Stimulated activated CD8-positive, alpha-beta memory T cell treated with anti-CD3 and anti-CD28 coated beads, Interleukin-4, amount 100 ng/mL, for 1 hour (primary cell): ENCODE data around the gene CLOCK.

Experiments
- DNase-seq, 2 donors: peaks; one replicate each; pipeline ENCODE4 v3.0.0-alpha.2; 2020; ENCODE audit warnings: low read depth in 2 of 2, low spot score in 1 of 2

The CLOCK gene

GRCh38 chr4:55540271-55540670 is 6.4 kb downstream of the CLOCK start:
- DNase-seq = no peak

- no peak for DNase-seq
Observed at GRCh38 chr4:55539658-55540057, 7.1 kb downstream of the CLOCK start.

GRCh38 chr4:55538531-55538930 is 8.2 kb downstream of the CLOCK start:
- DNase-seq = no peak

GRCh38 chr4:55534306-55534705 is 12.4 kb downstream of the CLOCK start:
- DNase-seq = no peak

- DNase-seq = no peak
Observed at GRCh38 chr4:55530691-55531090, 16.0 kb downstream of the CLOCK start.

GRCh38 chr4:55530167-55530566 is 16.5 kb downstream of the CLOCK start:
- DNase-seq = no peak

DNA sequence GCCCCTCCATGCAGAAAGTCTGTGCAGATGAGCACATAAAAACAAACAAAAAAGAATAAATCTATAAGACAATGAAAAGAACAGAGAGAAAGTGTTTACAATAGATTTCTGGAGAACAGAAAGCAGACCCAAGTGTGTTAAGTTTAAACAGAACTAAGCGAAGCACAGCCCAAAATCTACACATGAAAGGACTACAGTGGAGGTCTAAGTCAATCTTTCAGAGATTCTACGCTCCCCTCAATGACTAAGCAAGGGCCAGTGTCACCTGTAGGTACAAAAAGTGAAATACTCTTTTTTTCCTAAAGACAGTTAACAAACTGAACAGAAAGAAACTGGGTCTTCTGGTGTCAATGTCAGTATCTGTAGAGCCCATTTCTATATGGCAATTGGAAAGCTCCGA is 18.2 kb downstream of the CLOCK start:
- DNase-seq = no peak

DNA sequence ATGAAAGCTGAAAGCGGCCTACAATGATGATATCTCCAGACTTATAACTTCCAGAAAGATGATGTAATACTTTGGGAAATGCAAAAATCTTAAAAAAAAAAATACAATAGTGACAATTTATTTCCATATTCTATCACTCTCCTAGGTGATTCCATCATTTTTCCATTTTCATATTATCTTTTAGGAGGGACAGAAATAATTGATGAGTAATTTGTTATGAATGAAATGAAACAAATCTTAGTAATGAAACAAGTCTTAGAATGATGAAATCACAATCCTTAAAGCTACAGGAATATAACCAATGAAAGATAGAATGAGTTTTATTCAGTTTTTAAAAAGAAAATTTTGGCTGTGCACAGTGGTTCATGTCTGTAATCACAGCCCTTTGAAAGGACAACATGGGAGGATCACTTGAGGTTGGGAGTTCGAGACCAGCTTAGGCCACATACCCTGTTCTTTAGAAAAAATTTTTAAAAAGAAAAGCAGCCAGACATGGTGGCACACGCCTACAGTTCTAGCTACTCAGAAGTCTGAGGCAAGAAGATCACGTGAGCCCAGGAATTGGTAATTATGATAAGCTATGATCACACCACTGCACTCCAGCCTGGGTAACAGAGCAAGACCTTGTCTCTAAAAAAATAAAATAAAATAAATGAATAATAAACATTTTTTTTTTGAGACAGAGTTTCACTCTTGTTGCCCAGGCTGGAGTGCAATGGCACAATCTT is 21.7 kb downstream of the CLOCK start:
- no peak for DNase-seq

DNA sequence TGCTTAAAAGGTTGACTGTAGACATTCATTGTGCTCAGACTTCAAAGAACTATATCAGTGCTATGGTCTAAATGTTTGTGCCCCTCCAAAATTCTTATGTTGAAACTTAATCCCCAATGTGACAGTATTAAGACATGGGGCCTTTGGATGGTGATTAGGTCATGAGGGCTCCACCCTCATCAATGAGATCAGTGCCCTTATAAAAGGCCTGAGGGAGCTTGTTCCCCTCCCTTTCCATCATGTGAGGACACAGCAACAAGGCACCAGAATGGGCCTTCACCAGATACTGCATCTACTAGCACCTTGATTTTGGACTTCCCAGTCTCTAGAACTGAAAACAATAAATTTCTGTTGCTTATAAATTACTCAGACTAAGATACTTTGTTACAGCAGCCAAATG is 28.3 kb downstream of the CLOCK start:
- no peak for DNase-seq

GRCh38 chr4:55517526-55518229 is 29.0 kb downstream of the CLOCK start:
- no peak for DNase-seq

DNA sequence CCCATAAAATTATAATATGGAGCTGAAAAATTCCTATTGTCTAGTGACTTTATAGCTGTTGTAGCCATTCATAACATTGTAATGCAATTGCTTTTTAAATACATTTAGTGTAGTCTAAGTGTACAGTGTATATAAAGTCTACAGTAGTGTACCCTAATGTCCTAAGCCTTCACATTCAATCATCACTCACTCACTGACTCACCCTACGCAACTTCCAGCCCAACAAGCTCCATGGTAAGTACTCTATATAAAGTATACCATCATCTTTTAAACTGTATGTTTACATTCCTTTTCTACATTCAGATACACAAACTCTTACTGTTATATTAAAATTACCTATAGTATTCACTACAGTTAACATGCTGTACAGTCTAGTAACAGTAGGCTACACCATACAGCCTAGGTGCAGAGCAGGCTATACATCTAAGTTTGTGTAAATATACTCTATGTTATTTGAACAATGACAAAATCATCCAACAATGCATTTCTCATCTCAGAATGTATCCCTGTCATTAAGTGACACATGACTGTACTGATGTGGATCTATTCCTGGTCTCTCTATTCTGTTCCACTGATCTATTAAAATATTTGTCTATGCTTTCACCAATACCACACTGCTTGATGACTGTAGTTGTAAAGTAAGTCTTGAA is 33.7 kb downstream of the CLOCK start:
- no peak for DNase-seq

- DNase-seq = no peak
Observed at GRCh38 chr4:55512077-55512476, 34.6 kb downstream of the CLOCK start.

DNA sequence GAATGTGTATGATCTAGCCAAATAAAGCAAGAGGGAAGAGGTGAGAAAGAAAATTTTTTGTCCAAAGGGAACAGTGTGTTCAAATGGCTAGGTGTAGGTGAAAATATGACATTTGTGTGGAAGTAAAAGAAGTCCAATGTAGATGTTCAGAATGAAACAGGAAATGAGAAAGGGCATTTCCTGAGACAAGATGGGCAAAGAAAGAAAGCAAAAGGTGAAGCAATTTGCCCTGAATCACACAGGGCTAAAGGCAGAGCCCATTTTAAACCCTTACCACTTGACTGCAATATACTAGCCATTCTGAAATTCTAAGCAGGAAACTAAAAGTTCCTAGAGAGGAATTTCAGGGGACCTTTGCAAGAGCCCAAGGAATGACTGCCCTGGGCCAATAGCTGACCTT is 36.0 kb downstream of the CLOCK start:
- DNase-seq = no peak

- no peak for DNase-seq
Observed at GRCh38 chr4:55509266-55509665, 37.4 kb downstream of the CLOCK start.

DNA sequence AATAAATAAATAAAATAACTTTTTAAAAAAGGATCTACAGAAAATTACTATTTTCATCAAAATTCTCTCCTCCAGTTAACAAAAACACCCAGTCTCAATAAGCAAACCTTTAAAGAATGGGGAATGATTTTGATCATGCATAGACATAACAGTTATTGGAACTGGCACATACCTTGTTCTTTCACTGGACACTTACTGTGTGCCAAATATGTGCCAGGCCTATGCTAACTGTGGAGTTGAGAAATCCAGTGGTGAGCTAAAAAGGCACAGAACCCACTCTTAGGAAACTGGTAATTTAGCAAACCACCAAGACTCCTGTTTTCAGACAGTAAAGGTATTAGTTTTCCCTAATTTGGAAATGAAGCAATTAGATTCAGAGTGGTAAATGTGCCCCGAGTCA is 39.1 kb downstream of the CLOCK start:
- DNase-seq = no peak

DNA sequence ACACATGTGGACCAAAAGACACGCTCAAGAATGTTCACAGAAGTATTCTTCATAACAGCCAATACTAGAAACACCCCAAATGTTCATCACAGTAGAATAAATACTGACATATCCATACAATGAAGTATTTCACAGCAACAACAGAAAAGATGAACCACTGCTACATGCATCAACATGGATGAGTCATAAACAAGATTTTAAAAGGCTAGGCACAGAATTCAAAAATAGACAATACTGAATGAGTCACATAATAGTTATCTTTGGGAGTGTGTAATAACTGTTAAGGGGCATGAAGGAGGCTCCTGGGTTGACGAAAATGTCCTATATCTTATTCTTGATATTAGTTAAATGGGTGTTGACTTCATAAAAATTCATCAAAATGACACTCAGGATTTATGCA is 43.5 kb downstream of the CLOCK start:
- DNase-seq = no peak

DNA sequence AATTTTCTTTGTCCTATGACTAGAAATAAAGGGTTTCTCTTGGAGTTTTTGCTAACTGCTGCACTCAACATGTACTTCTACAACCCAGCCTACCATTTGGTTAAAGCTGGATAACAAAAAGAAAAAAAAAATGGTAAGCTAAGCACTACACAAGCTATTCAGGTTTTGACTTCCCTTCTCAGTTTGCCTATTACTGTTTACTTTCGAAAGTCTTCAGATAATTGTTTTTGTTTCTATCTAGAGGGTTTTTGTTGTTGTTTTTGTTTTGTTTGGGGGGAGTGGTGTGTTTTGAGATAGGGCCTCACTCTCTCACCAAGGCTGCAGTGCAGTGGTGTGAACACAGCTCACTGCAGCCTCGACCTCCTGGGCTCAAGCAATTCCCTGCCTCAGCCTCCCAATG is 46.6 kb downstream of the CLOCK start:
- no peak for DNase-seq

DNA sequence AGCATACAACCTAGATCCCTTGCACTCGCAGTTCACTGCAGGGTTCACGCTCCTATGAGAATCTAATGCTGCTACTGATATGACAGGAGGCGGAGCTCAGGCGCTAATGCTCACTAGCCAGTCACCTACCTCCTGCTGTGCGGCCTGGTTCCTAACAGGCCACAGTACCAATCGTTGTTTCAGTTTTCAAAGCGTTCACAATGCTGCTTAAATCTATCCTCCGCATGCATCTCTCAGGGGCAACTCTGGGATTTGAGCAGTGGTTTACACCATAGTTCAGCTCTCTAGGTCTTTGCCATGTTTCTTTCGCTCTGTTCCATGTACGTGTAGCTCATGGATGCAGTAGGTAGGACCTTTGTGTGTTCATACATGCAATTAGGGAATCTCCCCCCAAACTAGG is 47.2 kb downstream of the CLOCK start:
- DNase-seq = no peak

DNA sequence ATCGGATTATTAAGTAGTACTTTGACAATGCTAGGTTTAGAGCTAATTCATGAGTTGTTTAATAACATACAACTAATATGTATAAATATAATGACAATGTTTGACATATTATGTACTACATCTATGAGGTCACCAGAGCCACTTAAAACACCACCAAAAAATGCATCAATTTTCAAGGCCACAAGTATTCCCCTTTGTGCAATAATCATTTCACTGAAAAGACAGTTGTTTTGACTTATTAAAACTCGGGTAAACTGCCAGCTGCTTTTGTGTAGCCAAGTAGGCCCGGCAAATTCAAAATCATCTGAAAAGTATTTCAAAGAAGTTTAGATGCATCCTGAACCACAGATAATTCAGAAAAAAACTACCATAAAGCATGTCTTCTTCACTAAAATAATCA is 48.7 kb downstream of the CLOCK start:
- no peak for DNase-seq

DNA sequence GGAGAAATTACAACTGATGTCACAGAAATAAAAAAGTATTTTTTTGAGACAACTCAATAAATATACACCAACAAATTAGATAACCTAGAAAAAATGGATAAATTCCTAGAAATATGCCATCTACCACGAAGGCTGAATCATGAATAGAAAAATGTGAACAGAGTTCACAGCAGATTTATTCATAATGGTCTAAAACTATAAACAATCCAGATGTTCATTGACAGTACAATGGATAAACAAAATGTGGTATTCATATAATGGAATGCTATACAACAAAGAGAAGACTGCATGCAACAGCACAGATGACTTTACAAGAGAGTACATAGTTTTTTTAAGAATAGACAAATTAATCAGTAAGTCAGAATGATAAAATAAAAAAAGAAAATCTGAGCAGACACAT is 55.2 kb downstream of the CLOCK start:
- no peak for DNase-seq

GRCh38 chr4:55488716-55489115 is 58.0 kb downstream of the CLOCK start:
- DNase-seq = no peak

DNA sequence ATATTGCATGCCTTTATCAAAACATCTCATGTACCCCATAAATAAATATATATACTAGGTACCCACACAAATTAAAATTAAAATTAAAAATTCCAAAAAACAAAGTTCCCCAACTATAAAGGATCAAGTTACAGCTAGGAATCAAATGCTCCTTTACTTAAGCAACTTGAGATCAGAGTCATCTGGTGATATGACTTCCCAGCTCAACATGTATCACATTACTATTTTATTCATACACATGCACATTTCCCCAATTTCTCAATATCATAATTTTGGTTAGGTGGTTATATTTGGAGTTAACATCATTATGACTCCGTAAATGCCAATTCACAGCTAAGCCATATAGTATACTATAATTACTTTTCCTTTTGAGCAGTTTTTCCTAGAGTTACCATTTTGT is 60.9 kb downstream of the CLOCK start:
- no peak for DNase-seq
